ENCODE data around the gene MMP3. TPM values are rescaled to one million over a fixed set of nuclear protein-coding genes. Genes with fewer than 3 reads are reported as not detected.

The MMP3 gene
- total RNA-seq, 1 experiment from 2014 or later = not detected

GRCh38 chr11:102810950-102811660 lies 32.3 kb downstream of the MMP3 start:
- TF ChIP-seq POLR2A (IDR thresholded peaks at IDR 0.05; ENCODE audit: borderline replicate concordance, extremely low read depth, insufficient read depth, insufficient read length) (no peak), YY1 (IDR thresholded peaks at IDR 0.05; ENCODE audit: extremely low read depth, insufficient replicate concordance, low read depth, low read length) (peak; percentile 11), SP1 (IDR thresholded peaks at IDR 0.05; ENCODE audit: low read depth) (no peak), CTCF (IDR thresholded peaks at IDR 0.05 in 2 of 3, conservative IDR thresholded peaks at IDR 0.05 in 1 of 3; ENCODE audit: borderline replicate concordance in 1 of 3, insufficient read depth in 1 of 3, low read depth in 2 of 3, low read length in 2 of 3) (peak; percentile 50 to 59 (median 54); a peak in 5 of 6 replicates), RAD21 (IDR thresholded peaks at IDR 0.05; ENCODE audit: low read depth) (peak; percentile 59), CBX3 (IDR thresholded peaks at IDR 0.05; ENCODE audit: low read depth) (peak; percentile 35; the same call in 1 of the 2 replicates), POLR2AphosphoS5 (IDR thresholded peaks at IDR 0.05; ENCODE audit: low read depth, low read length) (no peak), ZBTB33 (IDR thresholded peaks at IDR 0.05; ENCODE audit: extremely low read depth, insufficient replicate concordance, low read length) (no peak)
- peak; percentile 44 for ATAC-seq
- Histone ChIP-seq H4K20me1 (ENCODE audit: insufficient read depth) (no peaks in the 10 kb centered on the region), H3K4me1 (ENCODE audit: control insufficient read depth in 1 of 2, insufficient read depth in 2 of 2, low read length in 2 of 2) (peaks cover 3 to 14% of the 10 kb centered on the region in 2 experiments; a peak in 3 of 4 replicates), H3K9ac (ENCODE audit: low read length) (no peak overlapping the region), H3K27me3 (ENCODE audit: insufficient read depth, low read length) (no peaks in the 10 kb centered on the region), H3K9me2 (ENCODE audit: insufficient read depth) (no peaks in the 10 kb centered on the region), H3K36me3 (ENCODE audit: control insufficient read depth in 1 of 2, insufficient read depth in 2 of 2, low read length in 2 of 2) (no peaks in the 10 kb centered on the region), H3K27ac (ENCODE audit: low read depth, low read length) (no peak overlapping the region), H3K4me3 (replicated peaks in 1 of 2; ENCODE audit: low read depth in 1 of 2, low read length in 2 of 2) (no peak overlapping the region), H3K4me2 (ENCODE audit: low read length) (no peak overlapping the region), H3K9me3 (ENCODE audit: control insufficient read depth in 1 of 2, insufficient read depth in 1 of 2, low read depth in 1 of 2, low read length in 2 of 2) (no peaks in the 10 kb centered on the region), H2AFZ (ENCODE audit: low read depth, low read length, poor library complexity, severe bottlenecking) (peak overlapping the region; percentile 72), H3K79me2 (ENCODE audit: insufficient read depth, low read length) (no peaks in the 10 kb centered on the region)
- POLR2A ChIA-PET = no interaction called here
- intact Hi-C loops (cut with micrococcal nuclease) = no loop called here
- BruUV-seq (replicated peaks) = no TSS peak
- RAD21 ChIA-PET (ENCODE audit: low non-redundant PET in 1 of 2, low total read pairs in 2 of 2, uncharacterized antibody in 2 of 2, unreplicated experiment in 2 of 2) = no interaction called here
- DNase-seq (ENCODE audit: low read depth, low spot score) = no peak
- CTCF ChIA-PET = interaction anchor here (0.7 kb wide), 2 partner anchors 12 to 104 kb away, joined by 3 read pairs; no protein-coding TSS in a partner anchor

All from HCT116 (cell line).